ENCODE data around the gene PKD1.

PKD1 gene

GRCh38 chr16:2085669-2086068 lies 50.0 kb downstream of the PKD1 start:
- DNase-seq, result no peak

- no peak for DNase-seq
Observed at GRCh38 chr16:2084895-2085625, 50.6 kb downstream of the PKD1 start.

GRCh38 chr16:2083876-2084780 lies 51.6 kb downstream of the PKD1 start:
- no peak for DNase-seq

- no peak for DNase-seq
Observed at GRCh38 chr16:2083409-2083808, 52.3 kb downstream of the PKD1 start.

GRCh38 chr16:2082983-2083364 lies 52.7 kb downstream of the PKD1 start:
- DNase-seq, result no peak

- no peak for DNase-seq
Observed at GRCh38 chr16:2082171-2082982, 53.3 kb downstream of the PKD1 start.

GRCh38 chr16:2081201-2082084 lies 54.3 kb downstream of the PKD1 start:
- DNase-seq, result no peak

GRCh38 chr16:2079991-2080390 lies 55.7 kb downstream of the PKD1 start:
- DNase-seq, result no peak

- DNase-seq, result no peak
Observed at GRCh38 chr16:2079311-2079800, 56.3 kb downstream of the PKD1 start.

- no peak for DNase-seq
Observed at GRCh38 chr16:2078691-2079090, 57.0 kb downstream of the PKD1 start.

GRCh38 chr16:2078096-2078495 lies 57.6 kb downstream of the PKD1 start:
- no peak for DNase-seq

- DNase-seq, result no peak
Observed at GRCh38 chr16:2077696-2078095, 58.0 kb downstream of the PKD1 start.

- no peak for DNase-seq
Observed at GRCh38 chr16:2077016-2077415, 58.7 kb downstream of the PKD1 start.

- DNase-seq, result no peak
Observed at GRCh38 chr16:2076072-2076865, 59.4 kb downstream of the PKD1 start.

- no peak for DNase-seq
Observed at GRCh38 chr16:2075631-2076030, 60.1 kb downstream of the PKD1 start.

- no peak for DNase-seq
Observed at GRCh38 chr16:2074071-2074470, 61.6 kb downstream of the PKD1 start.

- no peak for DNase-seq
Observed at GRCh38 chr16:2072926-2073325, 62.8 kb downstream of the PKD1 start.

GRCh38 chr16:2071454-2072202 lies 64.1 kb downstream of the PKD1 start:
- DNase-seq, result no peak

- no peak for DNase-seq
Observed at GRCh38 chr16:2070576-2071453, 64.9 kb downstream of the PKD1 start.
